ENCODE results near the gene RAB35. TPM values are rescaled to one million over a fixed set of nuclear protein-coding genes. Genes with fewer than 3 reads are reported as not detected.

The RAB35 gene
- total RNA-seq, 1 experiment from 2014 or later = 57.9 TPM

GRCh38 chr12:120085920-120086645, 30.5 kb downstream of the RAB35 start:
- intact Hi-C loops (cut with micrococcal nuclease; ENCODE audit: unreplicated experiment) = loop anchor here (2.0 kb wide), 1 partner anchor 97 kb away; the partner anchor contains the start of gene BICDL1
- TSS peak; percentile 78 for BruUV-seq (replicated peaks)
- no peaks in the 10 kb centered on the region for H3K27me3 ChIP-seq (replicated peaks; ENCODE audit: insufficient read depth, low read depth, low read length, poor library complexity)
- POLR2A ChIA-PET (ENCODE audit: low non-redundant PET) = interaction anchor here (0.6 kb wide), 1 partner anchor 690 kb away, joined by 4 read pairs; no protein-coding TSS in a partner anchor
- TF ChIP-seq CTCF (conservative IDR thresholded peaks at IDR 0.05; ENCODE audit: low read depth, low read length) (no peak), EZH2 (IDR thresholded peaks at IDR 0.05; ENCODE audit: borderline replicate concordance, low read depth, low read length, poor library complexity, severe bottlenecking) (no peak)
- H3K4me3 ChIP-seq (ENCODE audit: low read depth, low read length, poor library complexity, severe bottlenecking) = peak overlapping the region; percentile 43
- peaks cover 28% of the 10 kb centered on the region for H3K4me1 ChIP-seq (ENCODE audit: insufficient read depth, low read length, poor library complexity, severe bottlenecking)
- H3K9me3 ChIP-seq (ENCODE audit: low read depth, low read length, poor library complexity, severe bottlenecking) = no peaks in the 10 kb centered on the region
- DNase-seq (ENCODE audit: low spot score) = no peak
- CTCF ChIA-PET = interaction anchor here (0.7 to 1.0 kb wide), 2 partner anchors 142 to 601 kb away, joined by 3 read pairs; partner anchors contain the start of gene MLEC
- H3K27ac ChIP-seq (ENCODE audit: low read depth, low read length, poor library complexity, severe bottlenecking) = peak overlapping the region; percentile 69
- no peaks in the 10 kb centered on the region for H3K36me3 ChIP-seq (ENCODE audit: insufficient read depth, low read length, poor library complexity, severe bottlenecking)

- DNase-seq (ENCODE audit: low spot score) = no peak
- Histone ChIP-seq H3K36me3 (ENCODE audit: insufficient read depth, low read length, poor library complexity, severe bottlenecking) (no peaks in the 10 kb centered on the region), H3K27ac (ENCODE audit: low read depth, low read length, poor library complexity, severe bottlenecking) (no peak overlapping the region), H3K9me3 (ENCODE audit: low read depth, low read length, poor library complexity, severe bottlenecking) (no peaks in the 10 kb centered on the region), H3K4me1 (ENCODE audit: insufficient read depth, low read length, poor library complexity, severe bottlenecking) (peaks cover 6% of the 10 kb centered on the region), H3K27me3 (replicated peaks; ENCODE audit: insufficient read depth, low read depth, low read length, poor library complexity) (no peaks in the 10 kb centered on the region), H3K4me3 (ENCODE audit: low read depth, low read length, poor library complexity, severe bottlenecking) (no peak overlapping the region)
- TF ChIP-seq CTCF (conservative IDR thresholded peaks at IDR 0.05; ENCODE audit: low read depth, low read length) (no peak), EZH2 (IDR thresholded peaks at IDR 0.05; ENCODE audit: borderline replicate concordance, low read depth, low read length, poor library complexity, severe bottlenecking) (no peak)
- intact Hi-C loops (cut with micrococcal nuclease; ENCODE audit: unreplicated experiment) = no loop called here
- BruUV-seq (replicated peaks) = no TSS peak
- POLR2A ChIA-PET (ENCODE audit: low non-redundant PET) = no interaction called here
- CTCF ChIA-PET = no interaction called here
Observed at GRCh38 chr12:120081641-120082040, 34.9 kb downstream of the RAB35 start.

- no TSS peak for BruUV-seq (replicated peaks)
- TF ChIP-seq EZH2 (IDR thresholded peaks at IDR 0.05; ENCODE audit: borderline replicate concordance, low read depth, low read length, poor library complexity, severe bottlenecking) = no peak
- no peak for TF ChIP-seq CTCF (conservative IDR thresholded peaks at IDR 0.05; ENCODE audit: low read depth, low read length)
- intact Hi-C loops (cut with micrococcal nuclease; ENCODE audit: unreplicated experiment) = no loop called here
Observed at GRCh38 chr12:120079411-120080400, 36.8 kb downstream of the RAB35 start.

More at GRCh38 chr12:120079411-120080400, 36.8 kb downstream of the RAB35 start:
- H3K4me3 ChIP-seq (ENCODE audit: low read depth, low read length, poor library complexity, severe bottlenecking) = no peak overlapping the region
- no peak overlapping the region for H3K27ac ChIP-seq (ENCODE audit: low read depth, low read length, poor library complexity, severe bottlenecking)
- ChIA-PET CTCF (no interaction called here), POLR2A (ENCODE audit: low non-redundant PET) (no interaction called here)
- no peaks in the 10 kb centered on the region for H3K36me3 ChIP-seq (ENCODE audit: insufficient read depth, low read length, poor library complexity, severe bottlenecking)
- H3K27me3 ChIP-seq (replicated peaks; ENCODE audit: insufficient read depth, low read depth, low read length, poor library complexity) = no peaks in the 10 kb centered on the region
- H3K4me1 ChIP-seq (ENCODE audit: insufficient read depth, low read length, poor library complexity, severe bottlenecking) = no peaks in the 10 kb centered on the region
- DNase-seq (ENCODE audit: low spot score) = no peak
- no peaks in the 10 kb centered on the region for H3K9me3 ChIP-seq (ENCODE audit: low read depth, low read length, poor library complexity, severe bottlenecking)

Measured in A673 (cell line).